Right lung (tissue), 5 donors: ENCODE data around the gene DNM1. TPM values are rescaled to one million over a fixed set of nuclear protein-coding genes. Genes with fewer than 3 reads are reported as not detected.
A peak's percentile ranks its signal among the peaks of the same experiment; 100 is the strongest.

Experiments
- DNase-seq, 2 donors: peaks; one replicate each; pipeline ENCODE4 v3.0.0-alpha.2; 2013
- polyA plus RNA-seq, 5 donors: library from polyadenylated mRNA; unstranded; fragments of 120-200 nt; gene quantifications; one replicate each; pipeline versions ENCODE4 v1.2.1 to v1.2.3, GENCODE V29; 2013; ENCODE audit warnings: inconsistent platforms in 1 of 5, low replicate concordance in 1 of 5; ENCODE audit not compliant: insufficient read length in 5 of 5, insufficient read depth in 1 of 5

The DNM1 gene
- polyA plus RNA-seq, 5 donors, result 42.3 to 88.2 (median 59.5) TPM

- DNase-seq, result peak; percentile 57 to 65
These were observed 47.0 kb downstream of the DNM1 start for GRCh38 chr9:128249908-128250838.

GRCh38 chr9:128250839-128251731 is 47.9 kb downstream of the DNM1 start:
- no peak for DNase-seq

GRCh38 chr9:128251732-128252100 is 48.5 kb downstream of the DNM1 start:
- DNase-seq, result no peak

GRCh38 chr9:128252317-128253139 is 49.3 kb downstream of the DNM1 start:
- no peak for DNase-seq

GRCh38 chr9:128253140-128253990 is 50.2 kb downstream of the DNM1 start:
- no peak for DNase-seq

GRCh38 chr9:128253991-128254346 is 50.8 kb downstream of the DNM1 start:
- no peak for DNase-seq

GRCh38 chr9:128254362-128254761 is 51.2 kb downstream of the DNM1 start:
- no peak for DNase-seq

GRCh38 chr9:128254855-128255759 is 51.9 kb downstream of the DNM1 start:
- DNase-seq, result no peak

- DNase-seq, result no peak
These were observed 54.1 kb downstream of the DNM1 start for GRCh38 chr9:128257086-128257825.

GRCh38 chr9:128257907-128258306 is 54.7 kb downstream of the DNM1 start:
- DNase-seq, result no peak

GRCh38 chr9:128258326-128258725 is 55.1 kb downstream of the DNM1 start:
- DNase-seq, result no peak

GRCh38 chr9:128259156-128259555 is 56.0 kb downstream of the DNM1 start:
- no peak for DNase-seq

- no peak for DNase-seq
These were observed 57.2 kb downstream of the DNM1 start for GRCh38 chr9:128260340-128260739.

GRCh38 chr9:128262687-128263086 is 59.5 kb downstream of the DNM1 start:
- no peak for DNase-seq

- no peak for DNase-seq
These were observed 62.2 kb downstream of the DNM1 start for GRCh38 chr9:128265348-128265847.

- no peak for DNase-seq
These were observed 63.9 kb downstream of the DNM1 start for GRCh38 chr9:128266868-128267590.

GRCh38 chr9:128271112-128271511 is 67.9 kb downstream of the DNM1 start:
- no peak for DNase-seq

- DNase-seq, result no peak
These were observed 68.3 kb downstream of the DNM1 start for GRCh38 chr9:128271512-128271911.
